Upper lobe of left lung (tissue), 6 donors: ENCODE data around the gene LYPD6. TPM values are rescaled to one million over a fixed set of nuclear protein-coding genes. Genes with fewer than 3 reads are reported as not detected.

Experiments used
- ATAC-seq, 2 donors: fragments of 200-7000 bp; cut with Tn5 transposase; one replicate each; pipeline ENCODE4 v1.9.1; 2022; ENCODE audit warnings: mild to moderate bottlenecking in 2 of 2, moderate library complexity in 2 of 2; ENCODE audit not compliant: low FRiP score in 2 of 2
- DNase-seq, 2 donors: peaks; one replicate each; pipeline ENCODE4 v3.0.0-alpha.2; 2019 to 2020
- H3K27ac ChIP-seq, 4 donors: fragments of 200-600 bp; sonication (generic); one replicate each; pipeline ENCODE4 v1.5.1; 2016 to 2019
- H3K27me3 ChIP-seq, 4 donors: fragments of 200-600 bp; sonication (generic); one replicate each; pipeline ENCODE4 v1.5.1; 2017 to 2019
- H3K36me3 ChIP-seq, 4 donors: fragments of 200-600 bp; sonication (generic); one replicate each; pipeline ENCODE4 v1.5.1; 2016 to 2019
- H3K4me1 ChIP-seq, 4 donors: fragments of 200-600 bp; sonication (generic); one replicate each; pipeline ENCODE4 v1.5.1; 2018 to 2019
- H3K4me3 ChIP-seq, 4 donors: fragments of 200-600 bp; sonication (generic); one replicate each; pipeline ENCODE4 v1.5.1; 2017 to 2019; ENCODE audit warnings: mild to moderate bottlenecking in 2 of 4, moderate library complexity in 1 of 4
- H3K9me3 ChIP-seq, 4 donors: fragments of 200-600 bp; sonication (generic); one replicate each; pipeline ENCODE4 v1.5.1; 2018 to 2019
- EP300 ChIP-seq, 4 donors: sonication (generic); formaldehyde crosslinking; IDR thresholded peaks; one replicate each; pipeline ENCODE4 v1.5.1; 2017; ENCODE audit warnings: antibody characterized with exemption in 4 of 4, control low read depth in 2 of 4
- POLR2A ChIP-seq, 4 donors: fragments of 450-650 bp; IDR thresholded peaks; one replicate each; pipeline ENCODE4 v1.5.1; 2016 to 2017; ENCODE audit warnings: antibody characterized with exemption in 4 of 4, mild to moderate bottlenecking in 2 of 4
- POLR2AphosphoS5 ChIP-seq, 2 donors: sonication (generic); formaldehyde crosslinking; IDR thresholded peaks; one replicate each; pipeline ENCODE4 v1.5.1; 2017; ENCODE audit warnings: antibody characterized with exemption in 2 of 2
- WGBS, 2 donors: methylation state at CpG; one replicate each; pipeline ENCODE4 v1.1.5; 2017 to 2018; 5-methylcytosine and 5-hydroxymethylcytosine counted together
- total RNA-seq, 6 donors: library from RNA; depleted of rRNA in 4 of 6; stranded (reverse); fragments of >200 nt in 4 of 6; gene quantifications; one replicate each; pipeline versions ENCODE4 v1.1.0 to v1.2.1, GENCODE V29; 2016 to 2021
- TF ChIP-seq, protein P1 (sequence below), 6 experiments: fragments of 450-650 bp in 4 of 6; fragments of 200-600 bp in 2 of 6; sonication (generic) in 2 of 6; IDR thresholded peaks; one replicate each; pipeline ENCODE4 v1.5.1; 2016 to 2019; ENCODE audit warnings: antibody characterized with exemption in 6 of 6
- donor health status: DM: no; HTN: no; CAD: no; lungs with moderate emphysema.
- donor health status: DM: no; HTN: yes; CAD: no; lungs with severe emphysema.

Gene LYPD6
- total RNA-seq, 6 donors from 2014 or later, result 0.09 to 0.89 (median 0.33) TPM; not detected in 1

DNA sequence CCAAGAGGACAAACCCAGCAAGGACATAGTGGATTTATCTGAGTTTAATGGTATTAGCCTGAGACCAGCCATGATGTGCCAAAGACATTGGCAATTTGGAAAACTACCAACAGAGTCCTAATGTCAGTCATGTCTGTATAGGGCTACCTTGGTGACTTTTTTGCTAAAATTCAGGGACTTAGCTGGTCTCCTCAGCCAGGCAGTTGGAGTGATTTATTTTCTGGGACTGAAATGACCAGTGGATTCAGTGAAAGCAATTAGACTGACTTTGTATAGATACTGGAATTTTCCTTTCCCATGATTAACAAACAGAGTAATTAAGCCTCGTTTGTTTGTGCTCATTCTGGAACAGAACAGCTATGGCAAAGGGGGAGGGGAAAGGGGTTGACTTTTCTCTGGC lies 55.0 kb downstream of the LYPD6 start:
- no peaks in the 10 kb centered on the region for H3K9me3 ChIP-seq
- H3K36me3 ChIP-seq, result no peaks in the 10 kb centered on the region
- H3K4me3 ChIP-seq, result no peak overlapping the region
- DNase-seq, result no peak
- no peak overlapping the region for H3K27ac ChIP-seq
- no peaks in the 10 kb centered on the region for H3K27me3 ChIP-seq
- no peak for ATAC-seq
- no peaks in the 10 kb centered on the region for H3K4me1 ChIP-seq
- WGBS, 2 donors, result 42 to 50% methylated on average over 1 of the region's 1 CpG
- TF ChIP-seq POLR2AphosphoS5 (IDR thresholded peaks at IDR 0.05), result no peak
- TF ChIP-seq EP300 (IDR thresholded peaks at IDR 0.05), result no peak
- TF ChIP-seq POLR2A (IDR thresholded peaks at IDR 0.05), result no peak
- TF ChIP-seq, protein P1, sequence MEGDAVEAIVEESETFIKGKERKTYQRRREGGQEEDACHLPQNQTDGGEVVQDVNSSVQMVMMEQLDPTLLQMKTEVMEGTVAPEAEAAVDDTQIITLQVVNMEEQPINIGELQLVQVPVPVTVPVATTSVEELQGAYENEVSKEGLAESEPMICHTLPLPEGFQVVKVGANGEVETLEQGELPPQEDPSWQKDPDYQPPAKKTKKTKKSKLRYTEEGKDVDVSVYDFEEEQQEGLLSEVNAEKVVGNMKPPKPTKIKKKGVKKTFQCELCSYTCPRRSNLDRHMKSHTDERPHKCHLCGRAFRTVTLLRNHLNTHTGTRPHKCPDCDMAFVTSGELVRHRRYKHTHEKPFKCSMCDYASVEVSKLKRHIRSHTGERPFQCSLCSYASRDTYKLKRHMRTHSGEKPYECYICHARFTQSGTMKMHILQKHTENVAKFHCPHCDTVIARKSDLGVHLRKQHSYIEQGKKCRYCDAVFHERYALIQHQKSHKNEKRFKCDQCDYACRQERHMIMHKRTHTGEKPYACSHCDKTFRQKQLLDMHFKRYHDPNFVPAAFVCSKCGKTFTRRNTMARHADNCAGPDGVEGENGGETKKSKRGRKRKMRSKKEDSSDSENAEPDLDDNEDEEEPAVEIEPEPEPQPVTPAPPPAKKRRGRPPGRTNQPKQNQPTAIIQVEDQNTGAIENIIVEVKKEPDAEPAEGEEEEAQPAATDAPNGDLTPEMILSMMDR (IDR thresholded peaks at IDR 0.05), result no peak

DNA sequence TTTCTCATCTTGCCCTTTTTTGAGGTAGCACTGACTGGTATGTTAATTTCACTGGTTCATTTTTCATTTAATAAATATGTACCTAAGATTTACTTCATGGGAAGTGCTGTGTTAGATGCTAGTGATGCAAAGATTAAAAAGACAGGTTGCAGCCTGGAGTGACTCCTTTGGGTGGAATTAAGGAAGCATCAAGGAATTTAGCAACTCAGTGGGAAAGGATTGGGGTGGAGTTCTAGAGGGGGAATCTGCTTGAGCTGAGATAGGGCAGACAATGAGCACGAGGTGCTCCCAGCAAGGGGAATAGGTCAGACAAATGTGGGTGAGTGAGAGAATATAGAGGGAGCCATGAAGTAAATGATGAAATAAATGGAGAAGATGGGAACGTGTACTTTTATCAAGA lies 57.0 kb downstream of the LYPD6 start:
- Histone ChIP-seq H3K27me3 (no peaks in the 10 kb centered on the region), H3K36me3 (no peaks in the 10 kb centered on the region), H3K9me3 (no peaks in the 10 kb centered on the region), H3K4me1 (no peaks in the 10 kb centered on the region), H3K4me3 (no peak overlapping the region), H3K27ac (no peak overlapping the region)
- no peak for DNase-seq
- 82 to 86% methylated on average over 2 of the region's 2 CpGs for WGBS, 2 donors
- ATAC-seq, result no peak
- TF ChIP-seq POLR2A (IDR thresholded peaks at IDR 0.05) (no peak), EP300 (IDR thresholded peaks at IDR 0.05) (no peak), POLR2AphosphoS5 (IDR thresholded peaks at IDR 0.05) (no peak)
- TF ChIP-seq, protein P1 (IDR thresholded peaks at IDR 0.05), result no peak

DNA sequence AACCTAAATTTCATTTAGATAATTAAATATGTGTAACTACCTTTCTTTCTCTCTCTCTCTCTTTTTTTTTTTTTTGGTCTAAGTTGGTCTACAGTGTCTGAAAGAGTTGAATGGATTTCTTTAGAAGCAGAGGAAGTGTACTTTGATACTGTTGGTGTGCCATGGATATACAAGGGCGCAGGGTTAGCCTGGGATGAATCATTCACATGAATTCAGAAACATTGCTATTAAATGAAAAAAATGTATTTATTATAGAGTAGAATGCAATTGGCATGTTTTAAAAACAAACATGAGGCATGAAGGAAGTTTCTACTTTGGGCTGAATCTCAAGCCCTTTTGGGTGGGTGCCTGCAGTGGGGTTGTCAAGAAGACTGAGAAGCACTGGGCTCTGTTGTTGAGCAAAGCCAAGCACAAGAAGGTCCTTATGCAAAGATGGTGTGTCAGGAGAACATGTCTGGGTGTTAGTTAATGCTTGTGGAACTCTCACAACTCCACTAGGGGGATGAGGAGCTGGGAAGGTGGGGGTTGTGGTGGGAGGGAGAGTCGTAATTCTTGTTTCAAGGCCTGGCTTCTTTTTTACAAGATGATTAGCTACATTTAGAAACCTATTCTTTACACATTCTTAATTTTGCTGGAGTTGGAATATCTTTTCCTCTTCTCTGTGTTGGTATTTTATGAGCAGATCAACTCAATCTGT lies 57.9 kb downstream of the LYPD6 start:
- Histone ChIP-seq H3K27ac (no peak overlapping the region), H3K9me3 (no peaks in the 10 kb centered on the region), H3K4me1 (no peaks in the 10 kb centered on the region), H3K27me3 (no peaks in the 10 kb centered on the region), H3K4me3 (no peak overlapping the region), H3K36me3 (no peaks in the 10 kb centered on the region)
- no peak for DNase-seq
- TF ChIP-seq, protein P1 (IDR thresholded peaks at IDR 0.05), result no peak
- TF ChIP-seq POLR2A (IDR thresholded peaks at IDR 0.05), result no peak
- no peak for TF ChIP-seq EP300 (IDR thresholded peaks at IDR 0.05)
- TF ChIP-seq POLR2AphosphoS5 (IDR thresholded peaks at IDR 0.05), result no peak
- 68 to 76% methylated on average over 2 of the region's 2 CpGs for WGBS, 2 donors
- no peak for ATAC-seq

DNA sequence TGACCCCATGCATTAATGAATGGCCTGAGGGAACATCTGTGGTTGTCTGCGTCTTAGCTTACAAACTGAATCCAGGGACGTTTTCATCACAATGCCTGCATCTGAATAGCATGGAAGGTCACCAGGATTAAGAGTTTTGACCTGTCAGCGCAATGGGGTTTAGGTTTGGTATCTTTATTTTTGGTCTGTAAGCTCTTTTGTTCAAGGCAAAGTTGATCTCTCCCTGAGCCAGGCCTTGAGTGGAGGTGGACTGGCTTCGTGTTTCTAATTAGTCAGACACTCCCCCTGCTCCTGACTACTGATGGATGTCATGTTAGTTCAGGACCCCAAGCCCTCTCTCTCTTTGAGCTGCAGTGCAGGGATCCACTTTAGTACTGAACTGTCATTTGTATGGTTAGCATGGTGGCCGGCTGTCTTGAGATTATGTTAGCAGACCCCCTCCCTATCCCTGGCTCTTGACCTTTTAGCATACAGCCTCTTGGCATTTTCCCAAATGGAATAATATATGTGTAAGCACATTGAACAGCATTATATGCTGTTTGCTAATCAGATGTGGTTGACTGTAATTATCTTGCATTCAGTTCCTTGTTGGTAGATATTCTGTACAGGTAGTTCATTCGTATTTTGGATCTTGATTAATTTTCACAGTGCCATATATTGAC lies 59.2 kb downstream of the LYPD6 start:
- WGBS, 2 donors, result 86 to 87% methylated on average over 6 of the region's 6 CpGs

More for the DNA sequence above, 59.2 kb downstream of the LYPD6 start:
- ATAC-seq (no peak), DNase-seq (no peak)
- TF ChIP-seq POLR2A (IDR thresholded peaks at IDR 0.05), result no peak
- TF ChIP-seq EP300 (IDR thresholded peaks at IDR 0.05), result no peak
- TF ChIP-seq, protein P1 (IDR thresholded peaks at IDR 0.05), result no peak
- TF ChIP-seq POLR2AphosphoS5 (IDR thresholded peaks at IDR 0.05), result no peak
- no peak overlapping the region for H3K27ac ChIP-seq
- no peaks in the 10 kb centered on the region for H3K4me1 ChIP-seq
- no peaks in the 10 kb centered on the region for H3K9me3 ChIP-seq
- H3K4me3 ChIP-seq, result no peak overlapping the region
- H3K27me3 ChIP-seq, result no peaks in the 10 kb centered on the region
- H3K36me3 ChIP-seq, result no peaks in the 10 kb centered on the region
